ENCODE results near the gene APBA2. TPM values are rescaled to one million over a fixed set of nuclear protein-coding genes. Genes with fewer than 3 reads are reported as not detected.

Gene APBA2
- total and polyA plus RNA-seq, 2 of the 4 experiments (the other 2 are of a cell fraction), result 21.7 to 33.0 TPM

DNA sequence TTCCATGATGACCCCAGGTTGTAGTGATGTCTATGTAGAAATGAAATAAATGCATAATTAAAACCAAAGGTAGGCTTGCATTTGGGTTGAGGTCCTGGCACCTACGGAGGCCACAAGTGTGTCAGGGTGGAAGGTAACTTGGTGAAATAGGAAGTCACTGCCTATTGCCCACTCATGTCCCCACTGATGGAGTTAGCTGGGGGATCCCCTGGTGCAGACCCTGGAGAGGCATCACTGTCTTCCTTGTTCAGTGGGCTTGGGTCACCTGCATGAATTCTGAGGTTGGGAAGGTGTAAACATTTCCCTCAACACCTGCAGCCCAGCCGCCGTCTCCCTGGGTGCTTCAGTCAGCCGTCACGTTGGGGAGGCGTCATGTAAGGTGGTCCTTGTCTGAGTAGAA is 97.1 kb downstream of the APBA2 start:
- Histone ChIP-seq H3K18ac (ENCODE audit: low read depth, low read length) (no peak overlapping the region), H4K5ac (ENCODE audit: low read depth, low read length) (no peak overlapping the region), H2AK9ac (replicated peaks; ENCODE audit: low read depth, low read length, poor library complexity) (no peak overlapping the region), H4K20me1 (ENCODE audit: insufficient read depth, low read length) (peaks cover 15% of the 10 kb centered on the region; the same call in 1 of the 2 replicates), H3K23ac (ENCODE audit: low read depth, low read length) (no peak overlapping the region), H3K9me3 (ENCODE audit: control insufficient read depth, insufficient read depth, low read length) (no peaks in the 10 kb centered on the region), H3K4me2 (ENCODE audit: low read depth, low read length) (no peak overlapping the region), H3K79me1 (ENCODE audit: low read depth in 1 of 2, low read length in 2 of 2) (peaks cover 6 to 45% of the 10 kb centered on the region in 2 experiments), H2BK15ac (ENCODE audit: low read depth, low read length) (no peak overlapping the region), H2AFZ (replicated peaks; ENCODE audit: low read length, poor library complexity) (no peak overlapping the region), H4K91ac (ENCODE audit: insufficient read depth, low read depth, low read length) (no peak overlapping the region), H2BK120ac (ENCODE audit: low read depth, low read length) (no peak overlapping the region), H3K14ac (replicated peaks; ENCODE audit: low read depth, low read length) (no peak overlapping the region), H2BK20ac (ENCODE audit: low read depth, low read length) (no peak overlapping the region), H2AK5ac (ENCODE audit: low read depth, low read length) (no peak overlapping the region), H3K56ac (ENCODE audit: extremely low read depth, insufficient read depth, low read length) (no peak overlapping the region), H3K4me3 (ENCODE audit: insufficient read depth, low read depth, low read length) (no peak overlapping the region), H2BK5ac (ENCODE audit: low read depth, low read length, poor library complexity, severe bottlenecking) (no peak overlapping the region), H3K27ac (ENCODE audit: insufficient read depth, low read length) (no peak overlapping the region), H3K27me3 (ENCODE audit: control insufficient read depth, insufficient read depth, low read length) (no peaks in the 10 kb centered on the region), H3K4me1 (ENCODE audit: control insufficient read depth, insufficient read depth, low read length) (peaks cover 11% of the 10 kb centered on the region), H3K9me1 (ENCODE audit: insufficient read depth, low read length) (peaks cover 6% of the 10 kb centered on the region), H4K8ac (ENCODE audit: low read depth in 2 of 2, low read length in 2 of 2) (no peak overlapping the region), H3K9ac (ENCODE audit: low read depth, low read length) (no peak overlapping the region), H3K36me3 (ENCODE audit: control insufficient read depth, insufficient read depth, low read length) (no peaks in the 10 kb centered on the region), H3K4ac (ENCODE audit: low read depth, low read length) (no peak overlapping the region)
- intact Hi-C loops (cut with micrococcal nuclease), result loop anchor here (10.0 kb wide), 1 partner anchor 102 kb away; no protein-coding TSS in a partner anchor
- POLR2A ChIA-PET (ENCODE audit: unreplicated experiment), result no interaction called here
- TF ChIP-seq SMC3 (IDR thresholded peaks at IDR 0.05; ENCODE audit: low read depth, low read length), result no peak
- no peak for TF ChIP-seq FOS (IDR thresholded peaks at IDR 0.05; ENCODE audit: low read depth, low read length)
- no peak for TF ChIP-seq POLR2A (IDR thresholded peaks at IDR 0.05; ENCODE audit: low read depth, low read length)
- TF ChIP-seq NFE2L2 (IDR thresholded peaks at IDR 0.05; ENCODE audit: low read depth, low read length), result no peak
- TF ChIP-seq MAFK (IDR thresholded peaks at IDR 0.05; ENCODE audit: low read depth, low read length), result no peak
- no peak for TF ChIP-seq RCOR1 (IDR thresholded peaks at IDR 0.05; ENCODE audit: insufficient replicate concordance, low read length)
- CTCF ChIA-PET, result no interaction called here
- dilution Hi-C loops (cut with HindIII; ENCODE audit: low sequenced_read_pairs, unreplicated experiment), result no loop called here
- in situ Hi-C loops (cut with MboI; ENCODE audit: low sequenced_read_pairs), result no loop called here
- WGBS, 2 experiments (ENCODE audit: extremely low coverage in 2 of 2, insufficient read length in 1 of 2), result 80% methylated on average over 1 of the region's 6 CpGs; no CpG with 5 or more reads in 1 of the 2 experiments
- DNase-seq, result no peak
- no peak for ATAC-seq (ENCODE audit: low read depth)
- no TSS peak for BruUV-seq (replicated peaks)
